Measurements from ENCODE around the gene ADAMTS8. TPM values are rescaled to one million over a fixed set of nuclear protein-coding genes. Genes with fewer than 3 reads are reported as not detected.

Gene ADAMTS8
- total RNA-seq, 4 donors from 2014 or later: 10.0 to 45.6 (median 34.0) TPM

DNA sequence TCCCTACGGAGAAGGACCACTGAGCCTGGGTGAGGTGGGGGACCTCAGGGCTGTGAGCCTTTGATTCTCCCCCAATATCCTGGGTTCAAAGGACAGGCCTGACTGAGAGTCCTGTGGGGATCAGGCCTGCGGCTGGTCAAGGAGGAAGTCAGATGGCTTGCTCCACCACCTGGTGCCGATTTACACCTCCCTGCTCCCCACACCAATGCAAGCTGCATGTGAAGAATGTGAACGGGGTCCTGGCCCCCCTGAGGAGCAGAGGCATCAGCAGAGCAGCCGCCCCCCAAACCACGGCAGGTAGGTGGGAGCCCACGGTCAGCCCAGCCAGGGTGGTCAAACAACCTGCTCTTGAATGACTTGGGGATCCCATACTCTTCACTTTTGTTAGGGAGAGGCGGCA, 6.7 kb downstream of the ADAMTS8 start:
- Histone ChIP-seq H3K4me3 (no peak overlapping the region), H3K36me3 (peaks cover 0 to 4% of the 10 kb centered on the region in 2 donors), H3K9me3 (no peaks in the 10 kb centered on the region), H3K4me1 (peaks cover 2 to 46% (median 20%) of the 10 kb centered on the region in 3 donors), H3K27ac (peak overlapping the region; percentile 49 to 80 (median 72)), H3K27me3 (peaks cover 2% of the 10 kb centered on the region)
- WGBS, 2 donors (ENCODE audit: low coverage in 1 of 2): 92 to 100% methylated on average over 1 to 2 of the region's 8 CpGs
- TF ChIP-seq POLR2A (IDR thresholded peaks at IDR 0.05) (no peak), POLR2AphosphoS5 (IDR thresholded peaks at IDR 0.05) (no peak), CTCF (IDR thresholded peaks at IDR 0.05) (no peak), EP300 (IDR thresholded peaks at IDR 0.05) (no peak)
- no peak for ATAC-seq

GRCh38 chr11:130421199-130421585, 7.2 kb downstream of the ADAMTS8 start:
- H3K27ac ChIP-seq: peak overlapping the region; percentile 49 to 80 (median 72)
- H3K27me3 ChIP-seq: no peaks in the 10 kb centered on the region
- peaks cover 2 to 41% (median 20%) of the 10 kb centered on the region in 3 donors for H3K4me1 ChIP-seq
- ATAC-seq: no peak
- 83 to 94% methylated on average over 4 to 7 of the region's 7 CpGs for WGBS, 2 donors (ENCODE audit: low coverage in 1 of 2)
- peaks cover 0 to 8% of the 10 kb centered on the region in 2 donors for H3K36me3 ChIP-seq
- no peaks in the 10 kb centered on the region for H3K9me3 ChIP-seq
- H3K4me3 ChIP-seq: no peak overlapping the region
- TF ChIP-seq POLR2A (IDR thresholded peaks at IDR 0.05): no peak
- no peak for TF ChIP-seq CTCF (IDR thresholded peaks at IDR 0.05)
- no peak for TF ChIP-seq POLR2AphosphoS5 (IDR thresholded peaks at IDR 0.05)
- TF ChIP-seq EP300 (IDR thresholded peaks at IDR 0.05): no peak

- peaks cover 0 to 8% of the 10 kb centered on the region in 2 donors for H3K36me3 ChIP-seq
- H3K27me3 ChIP-seq: no peaks in the 10 kb centered on the region
- H3K27ac ChIP-seq: peak overlapping the region; percentile 49 to 80 (median 72)
- ATAC-seq: peak; percentile 73
- 40 to 69% methylated on average over 7 to 10 of the region's 14 CpGs for WGBS, 2 donors (ENCODE audit: low coverage in 1 of 2)
- H3K4me3 ChIP-seq: no peak overlapping the region
- peaks cover 2 to 37% (median 20%) of the 10 kb centered on the region in 3 donors for H3K4me1 ChIP-seq
- H3K9me3 ChIP-seq: no peaks in the 10 kb centered on the region
- peak; percentile 68 for TF ChIP-seq POLR2AphosphoS5 (IDR thresholded peaks at IDR 0.05)
- no peak for TF ChIP-seq POLR2A (IDR thresholded peaks at IDR 0.05)
Measured at GRCh38 chr11:130420478-130421198, 7.8 kb downstream of the ADAMTS8 start.

DNA sequence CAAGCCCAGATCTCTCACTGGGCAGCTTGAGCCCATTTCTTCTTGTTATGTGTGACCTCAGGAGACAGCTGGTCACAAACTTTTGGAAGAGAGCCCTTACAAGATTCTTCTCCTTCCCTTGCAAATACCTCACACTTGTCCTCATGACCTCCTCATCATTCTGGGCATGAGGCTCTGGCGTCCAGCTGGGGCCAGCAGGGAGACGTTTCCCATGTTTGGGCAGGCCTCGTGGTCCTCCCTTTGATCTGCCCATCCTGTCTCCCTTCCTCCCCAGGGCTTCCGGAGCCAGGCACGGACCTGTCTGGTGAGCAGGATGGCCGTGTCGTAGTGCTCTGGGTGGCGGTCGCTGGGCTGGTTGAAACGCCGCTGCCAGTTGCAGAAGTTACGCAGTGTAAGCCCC, 9.7 kb downstream of the ADAMTS8 start:
- Histone ChIP-seq H3K9me3 (no peaks in the 10 kb centered on the region), H3K27ac (peak overlapping the region; percentile 11 to 80 (median 72)), H3K4me3 (no peak overlapping the region), H3K36me3 (peaks cover 0 to 8% of the 10 kb centered on the region in 2 donors), H3K27me3 (no peaks in the 10 kb centered on the region), H3K4me1 (peaks cover 2 to 39% (median 20%) of the 10 kb centered on the region in 3 donors)
- TF ChIP-seq POLR2AphosphoS5 (IDR thresholded peaks at IDR 0.05): peak; percentile 76
- TF ChIP-seq EP300 (IDR thresholded peaks at IDR 0.05): no peak
- WGBS, 2 donors (ENCODE audit: low coverage in 1 of 2): no CpG with 5 or more reads among the region's 12 CpGs
- peak; percentile 82 for ATAC-seq

- Histone ChIP-seq H3K9me3 (no peaks in the 10 kb centered on the region), H3K4me3 (no peak overlapping the region), H3K36me3 (peaks cover 0 to 8% of the 10 kb centered on the region in 2 donors), H3K27ac (peak overlapping the region; percentile 9 to 80 (median 72)), H3K27me3 (no peaks in the 10 kb centered on the region), H3K4me1 (peaks cover 2 to 44% (median 20%) of the 10 kb centered on the region in 3 donors)
- no peak for ATAC-seq
- no peak for TF ChIP-seq CTCF (IDR thresholded peaks at IDR 0.05)
- TF ChIP-seq EP300 (IDR thresholded peaks at IDR 0.05): no peak
- no peak for TF ChIP-seq POLR2AphosphoS5 (IDR thresholded peaks at IDR 0.05)
- TF ChIP-seq POLR2A (IDR thresholded peaks at IDR 0.05): no peak
- 71 to 100% methylated on average over 1 of the region's 5 CpGs for WGBS, 2 donors (ENCODE audit: low coverage in 1 of 2)
Measured at GRCh38 chr11:130418210-130418609, 10.2 kb downstream of the ADAMTS8 start.

DNA sequence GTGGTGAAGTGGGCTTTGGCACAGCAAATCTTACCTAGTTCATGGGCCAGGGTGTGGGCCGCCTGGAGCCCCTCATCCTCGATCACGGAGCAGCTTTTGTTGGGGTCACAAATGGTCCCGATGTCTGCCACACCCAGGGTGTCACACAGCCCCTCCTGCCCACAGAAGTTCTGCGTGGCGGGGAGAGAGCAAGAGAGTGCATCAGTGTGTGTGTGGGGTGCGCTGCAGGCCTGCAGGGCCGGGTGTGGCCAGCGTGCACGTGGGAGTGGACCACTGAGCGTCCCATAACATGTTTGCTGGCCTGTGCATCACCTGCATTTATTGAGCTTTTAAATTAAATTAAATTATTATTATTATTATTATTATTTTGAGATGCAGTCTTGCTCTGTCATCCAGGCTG, 11.5 kb downstream of the ADAMTS8 start:
- Histone ChIP-seq H3K27me3 (no peaks in the 10 kb centered on the region), H3K9me3 (no peaks in the 10 kb centered on the region), H3K4me3 (no peak overlapping the region), H3K4me1 (peaks cover 2 to 46% (median 20%) of the 10 kb centered on the region in 3 donors), H3K27ac (peak overlapping the region in 1 of 4 donors; percentile 10), H3K36me3 (peaks cover 0 to 8% of the 10 kb centered on the region in 2 donors)
- no peak for TF ChIP-seq CTCF (IDR thresholded peaks at IDR 0.05)
- no peak for ATAC-seq
- 93 to 100% methylated on average over 4 to 8 of the region's 11 CpGs for WGBS, 2 donors (ENCODE audit: low coverage in 1 of 2)
